CD4-positive, alpha-beta T cell treated with Interleukin-17A for 1 hour (primary cell): Measurements from ENCODE around the gene OXER1.
A peak's percentile ranks its signal among the peaks of the same experiment; 100 is the strongest.

Experiments
- DNase-seq: peaks from one replicate; pipeline ENCODE4 v3.0.0-alpha.2; 2020

OXER1 gene

DNA sequence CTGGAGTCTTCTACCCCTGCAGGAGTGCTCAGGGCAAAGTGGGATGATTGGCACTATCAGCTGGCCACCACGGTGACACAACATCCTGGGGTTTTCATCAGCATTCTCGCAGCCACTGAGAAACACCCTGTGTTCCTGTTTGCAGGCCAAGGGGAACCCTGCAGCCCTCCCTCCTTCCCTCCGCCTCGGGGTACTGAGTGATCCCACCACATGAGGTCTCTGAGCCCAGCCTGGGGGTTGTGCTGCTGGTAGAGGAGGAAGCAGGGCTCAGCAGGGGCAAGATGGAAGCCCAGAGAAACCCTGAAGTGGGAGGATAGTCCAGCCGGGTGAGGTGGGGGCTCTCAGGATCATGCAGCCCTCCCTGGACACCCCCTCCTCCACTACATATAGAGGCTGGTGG is at the start of gene OXER1:
Gene OXER1, minus strand, starts transcription at position 40 of the 400 bp plus-strand sequence. CDS start 73 bp downstream, outside the sequence.
- no peak for DNase-seq

GRCh38 chr2:42812899-42813479 is 49.1 kb upstream of the OXER1 start:
- peak; percentile 21 for DNase-seq

DNA sequence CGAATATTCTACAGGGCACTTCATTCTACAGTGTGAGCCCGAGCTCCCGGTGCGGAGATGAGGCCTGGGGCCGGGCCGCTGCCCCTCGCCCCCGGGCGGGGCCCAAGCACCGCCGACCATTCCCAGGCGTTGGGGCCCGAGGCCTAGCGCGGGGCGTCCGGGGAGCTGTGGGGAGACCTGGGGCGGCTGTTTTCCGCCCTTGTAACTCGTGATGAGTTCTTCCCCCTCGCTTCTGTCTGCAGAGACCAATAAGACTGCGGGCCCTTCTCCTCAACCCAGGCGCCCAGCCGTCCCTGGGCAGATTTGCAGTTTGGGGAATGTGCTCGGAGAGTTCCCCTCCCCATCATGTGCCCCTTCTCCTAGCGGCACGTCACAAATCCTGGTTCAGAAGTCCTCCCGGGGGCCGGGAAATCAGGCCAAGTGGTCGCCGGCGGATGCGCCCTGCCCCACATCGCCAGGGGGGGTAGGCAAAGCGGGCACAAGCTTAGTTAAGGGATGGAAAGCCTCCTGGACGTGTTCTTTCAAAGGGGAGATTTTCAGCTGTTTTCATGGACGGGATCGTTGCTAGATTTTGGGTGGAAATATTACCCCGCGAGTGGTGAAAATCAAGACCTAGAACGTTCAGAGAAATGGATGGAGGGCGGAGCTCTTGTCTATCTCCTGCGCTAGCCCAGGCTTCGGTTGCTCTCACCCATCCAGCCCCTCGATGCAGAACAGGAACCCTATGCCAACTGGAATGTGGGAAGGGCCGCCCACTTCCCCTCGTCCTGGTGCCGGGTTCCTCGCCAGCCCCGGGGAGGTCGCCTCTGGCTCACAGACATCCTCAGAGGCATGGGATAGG is 47.3 kb upstream of the OXER1 start:
- DNase-seq = peak; percentile 54

GRCh38 chr2:42810121-42810970 is 46.4 kb upstream of the OXER1 start:
- DNase-seq = peak; percentile 97

- no peak for DNase-seq
Measured at GRCh38 chr2:42809819-42810120, 45.8 kb upstream of the OXER1 start.

DNA sequence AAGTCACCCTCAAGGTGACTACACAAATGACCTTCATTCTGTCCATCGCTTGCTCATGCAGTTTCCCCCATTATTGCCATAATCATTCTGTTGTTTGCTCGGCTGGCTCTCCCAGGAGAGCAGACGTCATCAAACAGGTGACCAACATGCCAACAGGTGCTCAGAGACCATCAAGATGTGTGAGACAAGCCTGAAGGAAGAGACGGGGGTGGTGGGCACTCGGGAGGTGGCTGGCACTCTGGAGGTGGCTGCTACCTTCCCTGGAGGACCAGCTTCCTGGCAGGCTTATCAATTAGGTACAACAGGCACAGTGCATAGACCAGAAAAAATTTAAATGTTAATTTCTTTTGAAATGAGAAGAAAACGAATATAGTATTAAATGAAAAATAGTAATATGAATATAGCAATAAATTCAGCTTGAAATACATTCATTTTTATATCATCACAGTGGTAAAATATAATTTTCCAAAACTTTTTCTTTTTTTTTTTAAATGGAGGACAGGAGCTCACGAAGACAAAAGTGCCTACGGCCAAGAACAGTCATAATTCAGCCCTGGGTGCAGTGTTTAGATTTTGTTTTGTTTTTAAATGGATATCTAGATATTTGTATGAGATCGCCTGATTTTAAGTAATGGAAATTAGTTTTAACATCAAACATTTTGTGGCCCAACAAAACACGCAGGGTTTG is 45.3 kb upstream of the OXER1 start:
- DNase-seq = no peak

DNA sequence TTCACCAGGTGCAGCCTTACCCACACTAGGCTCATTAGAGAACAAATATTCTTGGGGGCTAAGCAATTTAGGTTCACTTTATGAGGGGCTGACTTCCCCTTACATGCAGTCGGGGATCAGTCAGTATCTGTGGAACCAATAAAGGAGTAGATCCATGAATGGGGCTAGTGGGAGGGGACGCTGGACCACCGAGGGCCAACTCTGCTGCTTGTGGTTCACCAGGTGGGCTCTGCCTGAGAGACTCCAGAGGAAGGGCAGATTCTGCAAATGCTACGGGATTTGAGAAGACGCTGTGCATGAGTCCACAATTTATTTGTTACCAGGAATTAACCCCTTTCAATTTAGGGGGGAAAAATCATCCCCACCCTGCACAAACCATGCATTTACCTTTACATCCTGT is 44.4 kb upstream of the OXER1 start:
- no peak for DNase-seq

DNA sequence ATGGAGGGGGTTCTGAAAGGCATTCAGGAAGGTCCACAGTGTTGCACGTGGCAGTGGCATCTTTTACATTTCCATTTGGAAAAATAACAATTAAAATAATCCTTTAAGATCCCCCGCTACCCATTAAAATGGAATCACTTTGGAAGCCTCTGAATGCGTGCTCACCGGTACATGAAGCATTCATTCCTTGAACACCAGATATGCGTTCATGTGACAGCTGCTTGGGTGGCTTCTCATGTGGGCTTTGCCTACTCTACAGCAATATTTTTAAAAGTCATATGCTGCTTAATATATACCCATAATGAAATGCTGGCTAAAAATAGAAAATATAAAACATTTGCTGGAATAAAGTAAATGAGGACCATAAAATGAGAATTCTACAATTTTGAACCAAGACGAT is 42.9 kb upstream of the OXER1 start:
- DNase-seq = no peak

DNA sequence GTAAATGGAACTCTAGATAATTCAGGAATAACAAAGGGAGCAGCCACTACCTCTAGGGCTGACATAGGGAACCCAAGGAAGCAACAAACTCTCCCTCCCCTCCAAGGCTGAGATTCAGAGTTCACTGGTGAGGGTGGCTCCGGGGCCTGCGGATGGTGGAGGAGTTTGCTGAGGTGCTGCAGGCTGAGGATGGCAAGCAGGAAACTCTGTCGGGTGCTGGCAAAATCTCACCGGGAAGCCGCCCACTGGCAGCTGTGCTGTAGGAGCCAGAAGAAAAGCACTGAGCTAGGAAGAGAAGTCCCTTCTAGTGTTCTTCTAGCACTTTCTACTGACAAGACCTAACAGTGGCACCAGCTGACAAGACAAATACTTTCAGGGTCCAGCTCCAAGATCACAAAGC is 41.0 kb upstream of the OXER1 start:
- no peak for DNase-seq

- DNase-seq = no peak
Measured at GRCh38 chr2:42804338-42804737, 40.4 kb upstream of the OXER1 start.

DNA sequence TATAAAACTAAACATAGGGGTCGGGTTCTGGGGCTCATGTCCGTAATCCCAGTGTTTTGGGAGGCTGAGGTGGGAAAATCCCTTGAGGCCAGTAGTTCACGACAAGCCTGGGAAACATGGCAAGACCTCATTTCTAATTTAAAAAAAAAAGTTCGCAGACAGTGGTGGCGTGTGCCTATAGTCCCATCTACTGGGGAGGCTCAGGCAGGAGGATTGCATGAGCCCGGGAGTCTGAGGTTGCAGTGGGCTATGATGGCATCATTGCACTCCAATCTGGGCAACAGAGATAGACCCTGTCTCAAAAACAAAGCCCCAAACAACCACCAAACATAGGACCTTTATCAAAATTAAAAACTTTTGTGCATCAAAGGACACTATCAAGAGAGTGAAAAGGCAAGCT is 38.2 kb upstream of the OXER1 start:
- DNase-seq = no peak

DNA sequence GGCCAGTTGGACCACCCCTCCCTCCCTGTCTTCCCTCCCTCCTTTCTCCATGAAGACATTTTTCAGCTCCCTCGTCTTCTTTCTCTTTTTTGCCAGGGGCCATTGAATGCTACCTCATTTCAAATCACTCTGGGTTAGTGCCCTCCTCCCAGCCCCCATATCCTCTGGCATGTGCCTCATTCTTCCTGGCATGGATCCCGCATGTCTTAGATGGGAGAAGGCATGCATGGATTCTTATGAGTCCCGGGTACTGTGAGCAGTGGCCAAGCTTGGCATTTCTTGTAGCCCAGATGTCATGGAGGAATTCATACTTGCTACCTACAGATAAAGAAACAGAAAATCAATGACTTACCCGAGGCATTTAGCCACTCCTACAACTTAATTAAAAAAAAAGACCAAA is 37.4 kb upstream of the OXER1 start:
- no peak for DNase-seq

DNA sequence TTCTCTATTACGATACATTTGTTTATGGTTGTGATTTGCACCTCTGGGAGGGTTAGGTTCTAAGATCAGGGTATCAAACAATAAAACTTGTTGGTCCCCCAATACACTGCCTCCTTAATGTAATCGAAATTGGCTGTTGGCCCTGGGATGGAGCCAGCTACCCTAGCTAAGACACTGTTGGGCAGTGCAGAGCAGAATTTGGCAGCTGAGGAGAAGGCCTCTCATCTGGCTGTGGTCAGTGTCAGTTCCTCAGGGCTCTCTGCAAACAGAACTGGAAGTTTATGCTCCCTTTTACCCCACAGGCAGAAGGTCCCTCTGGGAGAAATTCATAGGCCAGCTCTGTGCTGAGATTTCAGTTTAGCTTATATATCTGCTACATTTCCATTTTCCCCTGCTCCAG is 37.0 kb upstream of the OXER1 start:
- no peak for DNase-seq

GRCh38 chr2:42800461-42800962 is 36.6 kb upstream of the OXER1 start:
- DNase-seq = no peak

- DNase-seq = no peak
Measured at GRCh38 chr2:42799881-42800280, 35.9 kb upstream of the OXER1 start.

DNA sequence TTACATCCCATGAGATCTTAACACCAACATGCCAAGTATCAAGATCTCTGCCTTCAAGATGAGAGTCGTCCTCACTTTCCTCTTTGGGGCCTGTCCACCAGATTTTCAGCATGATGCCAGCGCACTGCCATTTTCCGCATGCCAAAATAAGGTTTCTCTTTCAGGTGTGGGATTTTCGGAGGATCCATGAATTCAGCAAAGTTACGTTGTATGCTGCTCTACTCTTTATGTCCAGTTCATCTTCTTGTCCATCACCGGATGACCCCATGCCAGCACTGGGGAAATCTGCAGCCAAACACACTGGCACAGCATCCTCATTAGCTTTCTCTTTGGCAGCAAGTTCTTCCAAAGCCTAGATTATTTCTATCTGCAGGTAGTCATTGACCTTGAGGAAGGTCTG is 33.3 kb upstream of the OXER1 start:
- DNase-seq = no peak

GRCh38 chr2:42796427-42797248 is 32.7 kb upstream of the OXER1 start:
- DNase-seq = no peak

- DNase-seq = no peak
Measured at GRCh38 chr2:42795841-42796301, 31.9 kb upstream of the OXER1 start.

DNA sequence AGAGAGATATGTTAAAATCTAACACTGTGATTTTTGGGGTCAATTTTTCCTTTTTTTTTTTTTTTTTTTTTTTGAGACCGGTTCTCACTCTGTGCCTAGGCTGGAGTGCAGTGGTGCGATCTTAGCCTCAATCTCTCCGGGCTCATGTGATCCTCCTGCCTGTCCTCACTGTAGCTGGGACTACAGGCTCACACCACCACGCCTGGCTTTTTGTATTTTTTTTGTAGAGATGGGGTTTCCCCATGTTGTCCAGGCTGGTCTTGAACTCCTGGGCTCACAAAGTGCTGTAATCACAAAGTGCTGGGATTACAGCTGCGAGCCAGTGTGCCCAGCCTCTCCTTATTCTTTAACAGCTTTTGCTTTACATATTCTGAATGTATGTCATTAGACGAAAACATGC is 31.3 kb upstream of the OXER1 start:
- DNase-seq = no peak

- DNase-seq = no peak
Measured at GRCh38 chr2:42794271-42795046, 30.5 kb upstream of the OXER1 start.
